Kidney glomerular epithelial cell (primary cell): ENCODE data around the gene RGS3.
"Not testable (repeated sequence)": the region's sequence is repeated elsewhere in the genome, so short reads cannot be mapped to it uniquely, and the experiment has no call there.

ENCODE experiments used
- DNase-seq: peaks from one replicate; lab custom pipeline; 2025; lab: John Stamatoyannopoulos, UW

The RGS3 gene

GRCh38 chr9:113488490-113488889, 25.0 kb downstream of the RGS3 start:
- no peak for DNase-seq

DNA sequence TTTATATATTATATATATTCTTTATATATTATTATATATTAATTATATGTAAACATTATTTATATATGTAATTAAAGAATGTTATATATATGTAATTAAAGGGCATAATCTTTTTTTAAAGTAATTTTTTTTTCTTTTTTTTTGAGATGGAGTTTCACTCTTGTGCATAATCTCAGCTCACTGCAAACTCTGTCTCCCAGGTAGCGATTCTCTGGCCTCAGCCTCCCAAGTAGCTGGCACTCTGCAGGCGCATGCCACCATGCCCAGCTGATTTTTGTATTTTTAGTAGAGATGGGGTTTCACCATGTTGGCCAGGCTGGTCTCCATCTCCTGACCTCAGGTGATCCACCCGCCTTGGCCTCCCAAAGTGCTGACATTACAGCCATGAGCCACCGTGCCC, 27.6 kb downstream of the RGS3 start:
- not testable (repeated sequence) for DNase-seq

DNA sequence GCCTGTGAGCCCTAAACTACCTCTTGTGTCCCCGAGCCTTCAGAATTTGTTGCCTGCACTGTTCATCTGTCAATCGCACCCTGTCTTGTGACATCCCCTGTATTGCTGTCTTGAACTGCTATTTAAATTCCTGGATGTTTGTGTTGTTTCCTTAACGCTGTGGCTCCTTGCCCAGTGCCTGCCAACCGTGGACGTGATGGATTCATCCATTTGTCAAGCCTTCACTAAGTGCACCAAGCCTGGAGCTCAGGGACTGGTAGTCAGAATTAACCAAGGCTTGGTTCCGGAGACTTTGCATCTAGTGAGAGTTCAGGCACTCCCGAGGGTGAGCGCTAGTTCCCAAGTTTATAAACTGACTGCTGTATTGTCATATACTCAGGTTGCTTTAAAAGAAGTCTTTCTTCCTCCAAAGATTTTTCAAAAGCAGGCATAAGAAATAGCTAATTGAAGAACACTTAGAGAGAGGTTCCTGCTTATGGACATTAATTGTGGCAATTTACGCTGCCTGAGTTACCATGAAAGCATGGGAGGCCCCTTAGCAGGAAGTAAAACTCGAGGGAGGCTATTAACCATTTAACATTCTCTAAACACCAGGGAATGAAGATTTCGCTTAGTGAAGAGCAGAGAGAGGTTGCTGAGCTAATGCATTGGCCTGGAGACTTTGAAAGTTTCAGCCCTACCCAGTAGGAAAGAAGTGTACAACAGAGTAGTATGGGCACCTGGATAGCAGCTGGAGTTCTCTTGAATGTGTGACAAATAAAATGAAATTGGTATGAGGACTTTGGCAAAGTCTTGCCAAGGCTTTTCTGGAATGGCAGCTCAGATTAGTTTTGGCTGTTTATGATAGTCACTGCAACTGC, 29.0 kb downstream of the RGS3 start:
- peak; percentile 39 for DNase-seq

DNA sequence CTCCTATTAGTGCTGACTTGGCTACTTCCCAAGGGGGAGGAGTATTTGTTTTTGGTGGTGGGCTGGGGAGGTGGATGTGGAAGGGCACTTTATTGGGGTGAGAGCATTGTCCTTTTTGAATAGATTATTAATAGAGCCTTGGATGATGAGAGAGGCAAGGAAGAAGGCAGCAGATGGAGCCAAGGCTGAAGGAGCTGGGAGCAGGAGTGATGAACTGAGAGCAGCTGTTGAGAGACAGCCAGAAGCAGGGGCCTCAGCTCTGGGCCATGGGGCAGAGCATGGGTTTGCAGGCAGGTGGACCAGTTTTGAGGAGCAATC, 29.6 kb downstream of the RGS3 start:
- no peak for DNase-seq

DNA sequence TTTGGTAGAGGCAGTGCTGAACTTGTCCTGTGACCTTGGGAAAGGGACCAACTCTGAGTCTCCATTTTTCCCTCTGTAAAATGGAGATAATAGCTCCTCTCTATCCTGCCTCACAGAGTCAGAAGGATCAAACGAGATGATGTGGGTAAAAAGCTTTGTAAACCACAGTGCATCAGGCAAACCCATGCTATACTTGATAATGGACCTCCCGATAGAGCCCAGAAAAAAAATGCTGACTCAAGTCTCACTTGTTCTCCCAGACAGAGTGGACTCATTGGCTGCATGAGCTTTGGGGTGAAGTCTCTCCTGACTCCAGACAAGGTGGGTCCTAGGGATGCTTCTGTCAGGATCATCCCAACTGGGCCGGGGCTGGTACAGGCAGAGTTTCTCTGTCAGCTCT, 32.0 kb downstream of the RGS3 start:
- no peak for DNase-seq

DNA sequence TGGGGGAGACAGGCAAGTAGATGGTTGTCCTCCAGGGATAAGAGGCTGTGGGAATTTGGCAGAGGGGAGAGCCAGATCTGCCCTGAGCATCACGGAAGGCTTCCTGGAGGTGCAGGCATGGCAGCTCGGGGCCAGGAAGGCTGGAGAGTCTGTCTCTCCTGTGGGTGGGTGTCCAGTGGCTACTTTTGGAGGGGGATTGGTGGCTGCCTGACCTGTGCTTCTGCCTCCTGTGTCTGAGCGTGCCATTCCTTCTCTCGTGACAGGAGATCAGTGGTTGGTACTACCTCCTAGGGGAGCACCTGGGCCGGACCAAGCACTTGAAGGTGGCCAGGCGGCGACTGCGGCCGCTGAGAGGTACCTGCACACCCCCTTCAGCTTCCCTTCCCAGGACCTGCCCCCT, 33.5 kb downstream of the RGS3 start:
- DNase-seq = no peak

GRCh38 chr9:113499153-113499875, 35.8 kb downstream of the RGS3 start:
- no peak for DNase-seq

DNA sequence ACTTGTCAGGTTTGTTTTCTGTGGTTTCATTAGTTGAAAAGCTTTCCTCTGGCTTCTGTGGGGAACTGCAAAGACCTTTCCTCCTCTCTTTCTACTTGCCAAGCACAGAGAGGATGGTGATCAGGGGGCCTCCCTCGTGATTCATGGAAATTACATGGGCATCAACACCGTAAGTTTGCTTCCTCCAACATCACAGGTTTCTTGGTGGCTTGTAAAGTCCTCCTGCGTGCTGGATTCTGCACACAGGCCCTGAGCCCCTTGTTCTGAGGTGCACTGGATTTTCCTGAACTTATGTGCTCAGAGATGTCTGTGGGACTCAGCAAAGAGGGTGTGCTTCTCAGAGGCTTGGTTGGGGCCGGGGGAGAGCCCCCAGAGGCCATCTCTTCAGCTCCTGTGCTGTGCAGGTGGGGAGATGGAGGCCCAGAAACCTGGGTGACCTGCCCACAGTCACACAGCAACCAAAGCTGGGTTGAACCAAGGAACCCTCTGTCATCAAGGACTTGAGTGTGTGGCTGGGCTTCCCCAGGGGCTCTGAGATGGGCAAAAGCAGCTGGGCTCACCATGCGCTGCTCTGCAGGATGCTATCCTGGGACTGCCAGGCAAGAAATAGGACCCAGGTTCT, 36.5 kb downstream of the RGS3 start:
- no peak for DNase-seq

GRCh38 chr9:113501129-113501686, 37.7 kb downstream of the RGS3 start:
- DNase-seq = no peak

GRCh38 chr9:113501852-113502251, 38.3 kb downstream of the RGS3 start:
- no peak for DNase-seq

GRCh38 chr9:113502427-113503034, 39.0 kb downstream of the RGS3 start:
- no peak for DNase-seq

DNA sequence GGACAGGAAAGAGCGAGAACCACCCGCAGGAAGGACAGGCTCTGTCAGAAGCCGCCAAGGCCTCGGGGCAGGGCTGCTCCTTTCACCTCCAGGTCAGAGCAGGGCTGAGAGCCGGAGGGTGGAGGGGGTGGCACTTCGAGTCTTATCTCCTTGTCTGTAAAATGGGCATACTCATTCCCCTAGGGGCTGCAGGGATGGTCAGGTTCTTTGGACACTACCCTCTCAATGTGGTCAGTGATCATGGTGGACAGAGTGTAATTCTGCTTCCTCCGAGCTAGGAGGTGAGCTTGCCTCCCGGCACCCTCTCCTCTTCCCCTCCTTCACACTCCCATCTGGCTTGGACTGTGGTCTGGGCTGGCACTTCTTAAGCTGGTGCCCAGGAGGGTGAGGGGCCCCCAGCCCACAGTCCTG, 39.6 kb downstream of the RGS3 start:
- DNase-seq = no peak

- no peak for DNase-seq
These were observed 40.2 kb downstream of the RGS3 start for GRCh38 chr9:113503613-113504211.

DNA sequence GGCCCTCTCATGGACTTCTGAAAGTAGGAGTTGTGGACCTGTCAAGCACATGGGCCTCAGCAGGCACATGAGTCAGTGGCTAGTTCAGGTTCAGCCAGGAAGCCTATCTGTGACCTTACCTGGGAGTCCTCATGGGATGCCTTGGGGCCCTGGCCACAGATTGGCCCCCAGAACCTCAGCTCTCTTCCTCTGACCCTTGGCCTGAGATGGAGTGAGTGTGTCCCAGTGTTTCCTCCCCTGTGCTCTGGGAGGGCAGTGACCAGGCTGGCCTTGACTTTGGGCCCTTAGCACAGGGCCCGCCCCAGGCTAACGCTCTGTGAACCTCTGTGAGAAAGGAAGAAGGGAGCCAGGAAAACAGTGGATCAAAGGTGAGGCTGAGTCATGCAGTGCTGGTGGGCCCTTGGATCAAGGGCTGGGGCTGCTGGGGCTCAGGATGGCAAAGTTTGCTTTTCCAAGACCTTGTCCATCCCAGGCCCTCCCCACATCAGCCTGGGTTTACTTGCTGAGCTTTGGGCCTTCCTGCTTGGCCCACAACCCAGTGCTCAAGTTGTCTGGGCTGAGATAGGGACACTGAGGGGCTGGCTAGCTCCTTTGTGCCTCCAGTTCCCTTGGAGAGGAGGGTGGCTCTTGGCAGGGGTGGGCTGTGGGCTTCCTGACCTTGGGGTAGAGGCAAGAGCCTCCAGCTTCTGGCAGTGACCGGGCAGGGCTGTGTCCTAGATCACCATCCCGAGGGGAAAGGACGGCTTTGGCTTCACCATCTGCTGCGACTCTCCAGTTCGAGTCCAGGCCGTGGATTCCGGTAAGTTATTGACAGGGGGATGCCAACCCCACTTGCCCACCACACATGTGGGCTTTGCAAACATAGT, 41.4 kb downstream of the RGS3 start:
- DNase-seq = no peak

GRCh38 chr9:113506090-113506589, 42.6 kb downstream of the RGS3 start:
- no peak for DNase-seq

GRCh38 chr9:113507256-113507655, 43.7 kb downstream of the RGS3 start:
- DNase-seq = no peak

DNA sequence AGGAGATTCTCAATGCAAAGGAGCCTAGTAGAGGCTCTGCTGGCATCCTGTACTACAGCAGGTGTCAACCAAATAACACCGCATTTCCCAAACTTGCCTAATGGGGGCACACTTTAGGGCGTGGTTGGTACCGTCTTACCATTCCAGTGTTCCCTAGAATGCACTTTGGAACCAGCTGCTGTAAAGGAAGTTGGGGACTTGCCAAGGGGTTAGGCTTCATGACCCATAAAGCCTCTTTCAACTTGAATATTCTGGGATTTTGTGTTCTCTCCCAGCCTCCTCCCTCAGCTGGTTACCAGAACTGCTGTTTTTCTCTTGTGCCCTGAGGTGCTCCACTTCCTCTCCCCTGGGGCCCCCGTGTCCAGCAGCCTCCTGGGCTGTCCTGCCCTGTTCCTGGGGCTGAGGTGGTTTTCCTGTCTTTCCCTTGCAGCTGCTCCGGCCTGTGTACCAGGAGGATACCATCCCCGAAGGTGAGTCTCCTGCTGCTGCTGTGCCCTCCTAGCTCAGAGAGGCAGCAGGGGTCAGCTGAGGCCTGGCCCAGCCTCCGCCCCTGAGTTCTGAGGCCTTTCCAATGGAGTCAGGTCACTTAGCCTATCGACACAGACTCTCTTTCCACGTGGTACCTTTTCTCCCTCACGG, 44.7 kb downstream of the RGS3 start:
- peak; percentile 12 for DNase-seq

DNA sequence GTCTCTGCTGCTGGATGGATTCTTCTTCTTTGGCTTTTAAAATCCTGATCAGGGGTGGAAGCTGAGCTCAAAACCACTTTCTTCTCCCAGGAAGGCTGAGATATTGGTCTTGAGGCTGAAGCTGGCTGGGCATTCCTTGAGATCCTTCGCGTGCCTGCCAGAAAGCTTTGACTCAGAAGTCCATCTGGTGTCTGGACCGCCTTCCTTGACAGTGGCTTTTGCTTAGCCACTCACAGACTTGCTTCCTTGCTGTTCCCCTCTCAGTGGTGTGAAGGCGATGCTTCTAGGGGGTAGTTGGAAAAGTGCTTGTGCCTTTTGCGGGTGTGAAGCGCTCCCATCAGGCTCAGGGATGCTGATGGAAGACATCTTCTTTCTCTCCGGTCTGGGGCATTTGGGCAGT, 45.9 kb downstream of the RGS3 start:
- no peak for DNase-seq

DNA sequence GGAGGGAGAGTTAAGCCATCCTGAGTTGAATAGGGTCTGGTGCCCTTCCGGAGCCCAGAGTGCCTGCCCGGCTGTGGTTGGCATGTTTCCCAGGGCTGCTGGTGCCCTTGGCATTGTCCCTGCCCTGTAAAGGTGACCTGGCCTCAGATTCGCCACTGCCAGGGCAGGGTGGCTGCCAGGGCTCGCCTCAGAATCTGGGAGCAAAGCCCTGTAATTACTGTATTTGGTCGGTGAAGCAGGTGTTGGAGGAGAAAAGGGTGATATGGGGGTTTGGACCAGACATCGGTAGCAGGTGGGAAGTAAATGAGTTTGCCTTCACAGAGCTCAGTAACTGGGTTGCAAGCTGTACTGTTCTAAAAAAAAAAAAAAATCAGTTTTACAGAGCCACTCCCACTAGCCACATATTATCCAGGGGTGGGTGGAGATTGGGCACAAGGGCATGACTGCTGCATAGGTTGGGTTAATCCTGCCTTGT, 47.6 kb downstream of the RGS3 start:
- DNase-seq = peak; percentile 22
